Measurements from ENCODE around the gene ZNF541. TPM values are rescaled to one million over a fixed set of nuclear protein-coding genes. Genes with fewer than 3 reads are reported as not detected.

The ZNF541 gene
- polyA plus RNA-seq, 3 donors = not detected

DNA sequence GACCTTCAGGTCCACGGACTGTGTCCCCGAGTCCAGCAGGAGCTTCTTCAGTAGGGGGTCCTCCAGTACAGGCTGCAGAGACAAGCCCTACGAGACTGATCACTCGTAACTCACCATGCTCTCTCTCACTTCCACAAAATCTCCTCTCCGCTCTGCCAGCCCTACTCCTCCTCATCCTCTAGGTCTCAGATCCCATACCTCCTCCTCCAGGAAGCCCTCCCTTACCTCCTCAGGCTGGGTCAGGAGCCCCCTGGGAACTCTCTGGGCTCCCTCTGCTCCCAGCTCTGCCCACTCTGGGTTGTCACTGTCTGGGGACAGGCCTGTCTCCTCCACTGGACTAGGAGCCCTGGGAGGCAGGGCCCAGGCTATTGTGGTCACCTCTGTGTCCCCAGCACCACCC is 34.1 kb downstream of the ZNF541 start:
- H3K27ac ChIP-seq (ENCODE audit: low read depth in 1 of 2, low read length in 2 of 2) = no peak overlapping the region

GRCh38 chr19:47537493-47537892 is 35.5 kb downstream of the ZNF541 start:
- Mint-ChIP-seq H3K27me3 (ENCODE audit: low read depth in 3 of 3) (peaks cover 5 to 19% (median 14%) of the 10 kb centered on the region in 3 donors), H3K9me3 (peaks cover 0 to 3% (median 0%) of the 10 kb centered on the region in 7 donors), H3K27ac (no peak overlapping the region), H3K4me1 (no peaks in the 10 kb centered on the region), H3K36me3 (no peaks in the 10 kb centered on the region), H3K4me3 (no peak overlapping the region)
- TF ChIP-seq CTCF (IDR thresholded peaks at IDR 0.05) = no peak
- no peaks in the 10 kb centered on the region for H3K79me2 ChIP-seq (ENCODE audit: insufficient read depth, low read length)
- WGBS (ENCODE audit: insufficient coverage) = 100% methylated on average over 2 of the region's 4 CpGs
- H3K9ac ChIP-seq (ENCODE audit: insufficient read depth, low read length, poor library complexity, severe bottlenecking) = no peak overlapping the region
- H2AFZ ChIP-seq (ENCODE audit: insufficient read depth, low read depth, low read length, poor library complexity, severe bottlenecking) = no peak overlapping the region
- H4K20me1 ChIP-seq (ENCODE audit: insufficient read depth, low read length) = no peaks in the 10 kb centered on the region
- no peaks in the 10 kb centered on the region for H3K4me1 ChIP-seq (ENCODE audit: control insufficient read depth in 1 of 2, insufficient read depth in 2 of 2, low read length in 2 of 2)
- no peak overlapping the region for H3K4me2 ChIP-seq (replicated peaks; ENCODE audit: extremely low read depth, low read length, poor library complexity, severe bottlenecking)
- H3K27me3 ChIP-seq (ENCODE audit: control insufficient read depth in 2 of 2, insufficient read depth in 2 of 2, low read length in 2 of 2) = peaks cover 0 to 3% of the 10 kb centered on the region in 2 donors
- H3K27ac ChIP-seq (ENCODE audit: low read depth in 1 of 2, low read length in 2 of 2) = no peak overlapping the region
- intact Hi-C loops (cut with micrococcal nuclease) = no loop called here
- H3K4me3 ChIP-seq (replicated peaks in 1 of 3; ENCODE audit: low read depth in 2 of 3, low read length in 3 of 3) = no peak overlapping the region
- DNase-seq = no peak
- no peaks in the 10 kb centered on the region for H3K36me3 ChIP-seq (replicated peaks in 1 of 2; ENCODE audit: control insufficient read depth in 1 of 2, insufficient read depth in 2 of 2, low read length in 2 of 2)
- H3K9me3 ChIP-seq (replicated peaks in 1 of 2; ENCODE audit: control insufficient read depth in 1 of 2, insufficient read depth in 1 of 2, low read length in 2 of 2) = no peaks in the 10 kb centered on the region

More for the DNA sequence above, 34.1 kb downstream of the ZNF541 start:
- Histone ChIP-seq H3K36me3 (replicated peaks in 1 of 2; ENCODE audit: control insufficient read depth in 1 of 2, insufficient read depth in 2 of 2, low read length in 2 of 2) (no peaks in the 10 kb centered on the region), H3K9me3 (replicated peaks in 1 of 2; ENCODE audit: control insufficient read depth in 1 of 2, insufficient read depth in 1 of 2, low read length in 2 of 2) (no peaks in the 10 kb centered on the region), H2AFZ (ENCODE audit: insufficient read depth, low read depth, low read length, poor library complexity, severe bottlenecking) (no peak overlapping the region), H3K27me3 (ENCODE audit: control insufficient read depth in 2 of 2, insufficient read depth in 2 of 2, low read length in 2 of 2) (peaks cover 0 to 5% of the 10 kb centered on the region in 2 donors), H3K4me3 (replicated peaks in 1 of 3; ENCODE audit: low read depth in 2 of 3, low read length in 3 of 3) (no peak overlapping the region), H3K4me2 (replicated peaks; ENCODE audit: extremely low read depth, low read length, poor library complexity, severe bottlenecking) (no peak overlapping the region), H3K79me2 (ENCODE audit: insufficient read depth, low read length) (no peaks in the 10 kb centered on the region), H3K4me1 (ENCODE audit: control insufficient read depth in 1 of 2, insufficient read depth in 2 of 2, low read length in 2 of 2) (no peaks in the 10 kb centered on the region), H4K20me1 (ENCODE audit: insufficient read depth, low read length) (no peaks in the 10 kb centered on the region), H3K9ac (ENCODE audit: insufficient read depth, low read length, poor library complexity, severe bottlenecking) (no peak overlapping the region)
- Mint-ChIP-seq H3K36me3 (no peaks in the 10 kb centered on the region), H3K9me3 (peaks cover 0 to 3% (median 0%) of the 10 kb centered on the region in 7 donors), H3K27me3 (ENCODE audit: low read depth in 3 of 3) (peaks cover 13 to 24% (median 17%) of the 10 kb centered on the region in 3 donors), H3K27ac (peak overlapping the region in 2 of 7 donors; percentile 19 to 68), H3K4me3 (no peak overlapping the region), H3K4me1 (no peaks in the 10 kb centered on the region)
- intact Hi-C loops (cut with micrococcal nuclease) = no loop called here
- no peak for TF ChIP-seq CTCF (IDR thresholded peaks at IDR 0.05)
- WGBS (ENCODE audit: insufficient coverage) = 87% methylated on average over 5 of the region's 5 CpGs
- no peak for DNase-seq

All from CD14-positive monocyte (primary cell).